ENCODE data around the gene GRIK4.
"Not testable (repeated sequence)": the region's sequence is repeated elsewhere in the genome, so short reads cannot be mapped to it uniquely, and the experiment has no call there.

GRIK4 gene

DNA sequence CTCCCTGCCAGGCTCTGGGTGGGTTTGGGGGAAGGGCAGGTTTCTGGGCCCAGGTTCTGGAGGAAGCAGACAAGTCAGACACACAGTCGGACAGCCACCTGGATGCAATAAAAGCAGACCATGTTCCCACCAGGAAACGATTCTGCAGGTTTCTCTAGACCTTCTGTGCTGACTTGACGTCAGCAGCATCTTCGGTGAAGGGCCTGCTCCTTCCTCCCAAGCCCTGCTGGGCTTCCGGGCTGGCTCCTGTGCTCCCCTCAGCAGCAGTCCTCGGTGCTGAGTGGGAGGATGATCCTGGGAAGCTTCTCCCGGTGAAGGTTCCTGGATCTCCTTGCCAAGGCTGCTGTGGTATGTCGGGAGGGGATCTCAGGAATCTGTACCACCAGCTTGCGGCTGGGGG is 240.0 kb downstream of the GRIK4 start:
- H3K4me2 ChIP-seq = no peak overlapping the region
- no peaks in the 10 kb centered on the region for H3K4me1 ChIP-seq (ENCODE audit: low read depth, poor library complexity, severe bottlenecking)
- no peak overlapping the region for H3K27ac ChIP-seq
- H3K79me2 ChIP-seq (ENCODE audit: insufficient read depth, low read depth) = no peaks in the 10 kb centered on the region
- no peak overlapping the region for H3K4me3 ChIP-seq (IDR thresholded peaks at IDR 0.05; ENCODE audit: insufficient read depth, low read depth, low read length)
- no peaks in the 10 kb centered on the region for H3K27me3 ChIP-seq (ENCODE audit: insufficient read depth, low read depth)
- TF ChIP-seq, protein P1, sequence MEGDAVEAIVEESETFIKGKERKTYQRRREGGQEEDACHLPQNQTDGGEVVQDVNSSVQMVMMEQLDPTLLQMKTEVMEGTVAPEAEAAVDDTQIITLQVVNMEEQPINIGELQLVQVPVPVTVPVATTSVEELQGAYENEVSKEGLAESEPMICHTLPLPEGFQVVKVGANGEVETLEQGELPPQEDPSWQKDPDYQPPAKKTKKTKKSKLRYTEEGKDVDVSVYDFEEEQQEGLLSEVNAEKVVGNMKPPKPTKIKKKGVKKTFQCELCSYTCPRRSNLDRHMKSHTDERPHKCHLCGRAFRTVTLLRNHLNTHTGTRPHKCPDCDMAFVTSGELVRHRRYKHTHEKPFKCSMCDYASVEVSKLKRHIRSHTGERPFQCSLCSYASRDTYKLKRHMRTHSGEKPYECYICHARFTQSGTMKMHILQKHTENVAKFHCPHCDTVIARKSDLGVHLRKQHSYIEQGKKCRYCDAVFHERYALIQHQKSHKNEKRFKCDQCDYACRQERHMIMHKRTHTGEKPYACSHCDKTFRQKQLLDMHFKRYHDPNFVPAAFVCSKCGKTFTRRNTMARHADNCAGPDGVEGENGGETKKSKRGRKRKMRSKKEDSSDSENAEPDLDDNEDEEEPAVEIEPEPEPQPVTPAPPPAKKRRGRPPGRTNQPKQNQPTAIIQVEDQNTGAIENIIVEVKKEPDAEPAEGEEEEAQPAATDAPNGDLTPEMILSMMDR (conservative IDR thresholded peaks at IDR 0.05; ENCODE audit: low read depth, low read length) = no peak
- H2AFZ ChIP-seq (ENCODE audit: low read depth) = no peak overlapping the region
- no peak overlapping the region for H3K9ac ChIP-seq
- H3K36me3 ChIP-seq (ENCODE audit: insufficient read depth) = no peaks in the 10 kb centered on the region
- no peaks in the 10 kb centered on the region for H4K20me1 ChIP-seq (ENCODE audit: insufficient read depth)

DNA sequence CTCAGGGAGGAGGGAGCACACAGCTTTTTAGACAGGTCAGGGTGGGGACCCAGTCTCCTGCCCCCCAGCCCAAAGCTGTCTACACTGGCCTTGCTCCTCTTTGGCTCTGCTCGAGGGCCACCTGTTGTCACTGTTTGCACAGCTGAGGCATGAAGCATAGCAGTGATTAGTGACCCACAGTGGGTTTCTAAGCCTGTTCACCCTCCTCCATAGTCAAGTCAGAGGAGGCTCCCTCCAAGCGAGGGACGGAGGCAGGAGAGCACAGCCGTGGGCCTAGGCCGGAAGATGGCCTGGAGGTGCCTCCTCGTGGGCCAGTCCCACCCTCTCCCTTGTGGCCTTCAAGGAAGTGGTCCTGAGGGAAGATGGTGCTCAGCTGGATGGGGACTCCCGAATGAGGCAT is 241.1 kb downstream of the GRIK4 start:
- Histone ChIP-seq H3K4me1 (ENCODE audit: low read depth, poor library complexity, severe bottlenecking) (no peaks in the 10 kb centered on the region), H3K4me3 (IDR thresholded peaks at IDR 0.05; ENCODE audit: insufficient read depth, low read depth, low read length) (no peak overlapping the region), H3K9ac (no peak overlapping the region), H3K36me3 (ENCODE audit: insufficient read depth) (no peaks in the 10 kb centered on the region), H2AFZ (ENCODE audit: low read depth) (no peak overlapping the region), H3K4me2 (no peak overlapping the region), H3K27me3 (ENCODE audit: insufficient read depth, low read depth) (no peaks in the 10 kb centered on the region), H4K20me1 (ENCODE audit: insufficient read depth) (no peaks in the 10 kb centered on the region), H3K79me2 (ENCODE audit: insufficient read depth, low read depth) (no peaks in the 10 kb centered on the region), H3K27ac (no peak overlapping the region)
- TF ChIP-seq, protein P1 (conservative IDR thresholded peaks at IDR 0.05; ENCODE audit: low read depth, low read length) = no peak

DNA sequence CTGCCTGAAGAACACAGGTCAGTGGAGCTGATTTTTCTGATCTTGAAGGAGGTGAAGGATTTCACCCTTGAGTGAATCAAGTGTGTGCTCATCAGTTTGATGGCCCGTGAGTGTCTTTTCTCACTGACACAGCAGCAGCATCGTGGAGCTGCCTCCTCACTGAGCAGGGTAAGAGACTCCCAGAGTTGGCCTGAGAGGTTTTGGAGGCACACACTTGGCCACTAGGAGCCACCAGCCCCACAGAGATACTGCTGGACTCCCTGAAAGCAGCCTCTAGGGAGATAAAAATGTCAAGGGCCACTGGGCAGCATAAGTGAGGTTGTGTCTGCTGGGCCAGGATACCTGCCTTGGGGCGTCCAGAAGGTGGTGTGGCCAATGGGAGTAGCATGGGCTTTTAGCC is 245.4 kb downstream of the GRIK4 start:
- no peak overlapping the region for H3K27ac ChIP-seq
- H2AFZ ChIP-seq (ENCODE audit: low read depth) = no peak overlapping the region
- H3K4me2 ChIP-seq = no peak overlapping the region
- H3K27me3 ChIP-seq (ENCODE audit: insufficient read depth, low read depth) = no peaks in the 10 kb centered on the region
- H3K79me2 ChIP-seq (ENCODE audit: insufficient read depth, low read depth) = no peaks in the 10 kb centered on the region
- H4K20me1 ChIP-seq (ENCODE audit: insufficient read depth) = no peaks in the 10 kb centered on the region
- H3K4me1 ChIP-seq (ENCODE audit: low read depth, poor library complexity, severe bottlenecking) = no peaks in the 10 kb centered on the region
- H3K36me3 ChIP-seq (ENCODE audit: insufficient read depth) = no peaks in the 10 kb centered on the region
- TF ChIP-seq, protein P1 (conservative IDR thresholded peaks at IDR 0.05; ENCODE audit: low read depth, low read length) = no peak
- H3K9ac ChIP-seq = no peak overlapping the region
- no peak overlapping the region for H3K4me3 ChIP-seq (IDR thresholded peaks at IDR 0.05; ENCODE audit: insufficient read depth, low read depth, low read length)

DNA sequence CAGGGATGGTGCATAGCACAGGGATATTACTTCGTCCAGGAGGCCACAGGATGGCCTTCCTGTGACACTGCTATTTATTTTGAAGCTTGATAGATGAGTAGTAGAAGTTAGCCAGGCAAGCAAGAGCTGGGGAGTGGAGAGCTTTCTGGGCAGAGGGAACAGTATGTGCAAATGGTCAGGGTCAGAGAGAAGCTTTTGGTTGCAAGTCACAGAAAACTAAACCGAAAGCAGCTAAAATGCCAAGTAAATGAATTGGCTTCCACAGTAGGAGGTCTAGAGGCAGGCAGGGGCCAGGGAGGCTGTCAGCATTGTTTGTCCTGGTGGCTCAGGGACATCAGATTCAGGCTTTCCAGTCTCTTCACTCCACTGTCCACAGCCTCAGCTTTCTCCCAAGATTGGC is 247.5 kb downstream of the GRIK4 start:
- no peaks in the 10 kb centered on the region for H3K36me3 ChIP-seq (ENCODE audit: insufficient read depth)
- no peaks in the 10 kb centered on the region for H4K20me1 ChIP-seq (ENCODE audit: insufficient read depth)
- H3K27ac ChIP-seq = no peak overlapping the region
- TF ChIP-seq, protein P1 (conservative IDR thresholded peaks at IDR 0.05; ENCODE audit: low read depth, low read length) = no peak
- no peak overlapping the region for H3K9ac ChIP-seq
- no peak overlapping the region for H3K4me3 ChIP-seq (IDR thresholded peaks at IDR 0.05; ENCODE audit: insufficient read depth, low read depth, low read length)
- H3K4me2 ChIP-seq = no peak overlapping the region
- H3K4me1 ChIP-seq (ENCODE audit: low read depth, poor library complexity, severe bottlenecking) = no peaks in the 10 kb centered on the region
- no peaks in the 10 kb centered on the region for H3K27me3 ChIP-seq (ENCODE audit: insufficient read depth, low read depth)
- H2AFZ ChIP-seq (ENCODE audit: low read depth) = no peak overlapping the region
- H3K79me2 ChIP-seq (ENCODE audit: insufficient read depth, low read depth) = no peaks in the 10 kb centered on the region

DNA sequence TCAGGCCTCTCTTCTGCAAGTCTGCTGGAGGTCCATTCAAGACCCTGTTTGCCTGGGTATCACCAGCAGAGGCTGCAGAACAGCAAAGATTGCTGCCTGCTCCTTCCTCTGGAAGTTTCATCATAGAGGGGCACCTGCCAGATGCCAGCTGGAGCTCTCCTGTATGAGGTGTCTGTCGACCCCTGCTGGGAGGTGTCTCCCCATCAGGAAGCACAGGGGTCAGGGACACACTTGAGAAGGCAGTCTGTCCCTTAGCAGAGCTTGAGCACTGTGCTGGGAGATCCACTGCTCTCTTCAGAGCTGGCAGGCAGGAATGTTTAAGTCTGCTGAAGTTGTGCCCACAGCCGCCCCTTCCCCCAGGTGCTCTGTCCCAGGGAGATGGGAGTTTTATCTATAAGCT is 254.2 kb downstream of the GRIK4 start:
- not testable (repeated sequence) for H3K4me3 ChIP-seq (IDR thresholded peaks at IDR 0.05; ENCODE audit: insufficient read depth, low read depth, low read length); H3K36me3 ChIP-seq (ENCODE audit: insufficient read depth); H3K4me1 ChIP-seq (ENCODE audit: low read depth, poor library complexity, severe bottlenecking); H3K9ac ChIP-seq; H3K79me2 ChIP-seq (ENCODE audit: insufficient read depth, low read depth); H2AFZ ChIP-seq (ENCODE audit: low read depth); H3K4me2 ChIP-seq; H3K27ac ChIP-seq; H3K27me3 ChIP-seq (ENCODE audit: insufficient read depth, low read depth); H4K20me1 ChIP-seq (ENCODE audit: insufficient read depth)
